ENCODE data around the gene EP400.
"Not testable (repeated sequence)": the region's sequence is repeated elsewhere in the genome, so short reads cannot be mapped to it uniquely, and the experiment has no call there.

Gene EP400

DNA sequence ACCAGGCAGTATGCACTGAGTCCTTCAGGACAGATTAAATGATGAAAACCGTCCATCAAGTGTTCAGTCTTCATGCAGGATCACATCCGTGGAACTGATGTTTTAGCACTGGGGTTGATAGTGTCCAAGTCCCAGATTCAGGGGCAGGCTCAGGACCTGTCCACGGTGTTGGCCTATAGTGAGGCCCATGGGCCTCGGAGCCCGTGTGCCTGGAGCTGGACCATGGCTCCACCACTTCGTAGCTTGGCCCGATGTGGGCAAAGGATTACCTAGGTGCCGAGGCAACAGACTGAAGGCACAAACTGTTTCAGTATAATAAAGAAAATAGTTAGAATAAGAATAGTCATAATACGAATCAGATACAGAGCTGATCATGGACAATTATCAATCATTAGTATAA, 152.6 kb downstream of the EP400 start:
- H3K27ac ChIP-seq (ENCODE audit: low read length), result no peak overlapping the region
- no peaks in the 10 kb centered on the region for H3K27me3 ChIP-seq (ENCODE audit: control insufficient read depth in 1 of 2, insufficient read depth in 2 of 2, low read length in 2 of 2)
- H3K9me3 ChIP-seq (ENCODE audit: control insufficient read depth in 2 of 2, low read length in 2 of 2), result no peaks in the 10 kb centered on the region
- H3K36me3 ChIP-seq (ENCODE audit: control insufficient read depth in 2 of 2, insufficient read depth in 2 of 2, low read length in 2 of 2), result peaks cover 3 to 10% of the 10 kb centered on the region in 2 donors
- H3K9ac ChIP-seq (ENCODE audit: low read length in 2 of 2), result no peak overlapping the region
- H3K4me3 ChIP-seq (ENCODE audit: low read length in 2 of 2), result no peak overlapping the region
- no peaks in the 10 kb centered on the region for H3K4me1 ChIP-seq (ENCODE audit: control insufficient read depth, insufficient read depth, low read length)

DNA sequence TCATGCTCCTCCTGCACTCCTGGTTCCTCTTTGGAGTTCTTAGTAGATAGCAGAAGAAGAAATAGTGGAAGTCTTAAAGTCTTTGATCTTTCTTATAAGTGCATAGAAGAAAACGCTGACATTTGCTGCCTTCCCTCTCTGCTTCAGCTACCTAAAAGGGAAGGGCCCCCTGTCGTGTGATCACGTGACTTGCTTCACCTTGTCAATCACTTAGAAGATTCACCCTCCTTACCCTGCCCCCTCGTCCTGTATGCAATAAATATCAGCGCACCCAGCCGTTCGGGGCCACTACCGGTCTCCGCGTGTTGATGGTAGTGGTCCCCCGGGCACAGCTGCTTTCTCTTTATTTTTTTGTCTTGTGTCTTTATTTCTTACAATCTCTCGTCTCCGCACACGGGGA, 153.3 kb downstream of the EP400 start:
- not testable (repeated sequence) for H3K27ac ChIP-seq (ENCODE audit: low read length); H3K9me3 ChIP-seq (ENCODE audit: control insufficient read depth in 2 of 2, low read length in 2 of 2); H3K9ac ChIP-seq (ENCODE audit: low read length in 2 of 2); H3K4me1 ChIP-seq (ENCODE audit: control insufficient read depth, insufficient read depth, low read length); H3K27me3 ChIP-seq (ENCODE audit: control insufficient read depth in 1 of 2, insufficient read depth in 2 of 2, low read length in 2 of 2); H3K36me3 ChIP-seq (ENCODE audit: control insufficient read depth in 2 of 2, insufficient read depth in 2 of 2, low read length in 2 of 2); H3K4me3 ChIP-seq (ENCODE audit: low read length in 2 of 2)

GRCh38 chr12:132103542-132104308, 154.0 kb downstream of the EP400 start:
- Histone ChIP-seq H3K9me3 (ENCODE audit: control insufficient read depth in 2 of 2, low read length in 2 of 2) (no peaks in the 10 kb centered on the region), H3K27ac (ENCODE audit: low read length) (no peak overlapping the region), H3K4me1 (ENCODE audit: control insufficient read depth, insufficient read depth, low read length) (no peaks in the 10 kb centered on the region), H3K27me3 (ENCODE audit: control insufficient read depth in 1 of 2, insufficient read depth in 2 of 2, low read length in 2 of 2) (no peaks in the 10 kb centered on the region), H3K4me3 (ENCODE audit: low read length in 2 of 2) (no peak overlapping the region), H3K36me3 (ENCODE audit: control insufficient read depth in 2 of 2, insufficient read depth in 2 of 2, low read length in 2 of 2) (peaks cover 3 to 11% of the 10 kb centered on the region in 2 donors), H3K9ac (ENCODE audit: low read length in 2 of 2) (no peak overlapping the region)

DNA sequence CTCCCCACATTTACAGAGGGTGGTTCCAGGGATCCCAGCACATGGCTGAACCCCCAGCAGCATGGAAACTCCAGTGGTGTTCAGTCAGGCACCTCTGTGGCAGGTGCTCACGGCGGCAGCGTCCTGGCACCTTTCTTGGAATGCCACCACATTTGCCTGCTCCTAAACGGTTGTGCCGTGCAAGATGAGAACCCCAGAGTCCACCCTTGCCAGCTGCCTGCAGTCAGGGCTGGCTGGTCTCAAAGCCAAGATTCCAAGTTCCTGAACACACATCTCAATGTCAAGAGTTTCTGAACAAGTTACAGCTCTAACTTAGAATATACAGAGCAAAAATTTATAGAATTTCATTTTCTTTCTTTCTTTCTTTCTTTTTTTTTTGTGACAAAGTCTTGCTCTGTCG, 155.7 kb downstream of the EP400 start:
- no peak overlapping the region for H3K4me3 ChIP-seq (ENCODE audit: low read length in 2 of 2)
- H3K4me1 ChIP-seq (ENCODE audit: control insufficient read depth, insufficient read depth, low read length), result no peaks in the 10 kb centered on the region
- no peaks in the 10 kb centered on the region for H3K27me3 ChIP-seq (ENCODE audit: control insufficient read depth in 1 of 2, insufficient read depth in 2 of 2, low read length in 2 of 2)
- H3K27ac ChIP-seq (ENCODE audit: low read length), result no peak overlapping the region
- peaks cover 4 to 10% of the 10 kb centered on the region in 2 donors for H3K36me3 ChIP-seq (ENCODE audit: control insufficient read depth in 2 of 2, insufficient read depth in 2 of 2, low read length in 2 of 2)
- H3K9me3 ChIP-seq (ENCODE audit: control insufficient read depth in 2 of 2, low read length in 2 of 2), result no peaks in the 10 kb centered on the region
- H3K9ac ChIP-seq (ENCODE audit: low read length in 2 of 2), result no peak overlapping the region

DNA sequence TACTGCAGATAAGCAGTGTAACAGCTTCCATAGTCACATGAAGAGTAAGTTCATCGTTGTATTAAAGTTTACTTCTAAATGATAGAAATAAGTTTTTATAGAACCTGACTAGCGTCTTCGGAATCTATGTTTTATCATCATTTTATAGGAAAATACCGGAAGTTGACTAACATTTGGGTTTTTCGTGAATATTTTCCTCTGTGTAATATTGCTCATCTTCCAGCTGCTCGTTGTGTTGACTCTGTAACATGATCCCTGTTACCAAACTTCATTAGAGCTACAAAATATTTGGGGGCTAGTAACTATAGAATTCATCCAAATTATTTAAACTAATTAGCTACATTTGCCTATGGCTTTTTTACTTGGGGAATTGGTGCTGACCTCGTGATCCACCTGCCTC, 157.2 kb downstream of the EP400 start:
- Histone ChIP-seq H3K4me3 (ENCODE audit: low read length in 2 of 2) (no peak overlapping the region), H3K9ac (ENCODE audit: low read length in 2 of 2) (no peak overlapping the region), H3K27ac (ENCODE audit: low read length) (no peak overlapping the region), H3K36me3 (ENCODE audit: control insufficient read depth in 2 of 2, insufficient read depth in 2 of 2, low read length in 2 of 2) (peaks cover 8 to 12% of the 10 kb centered on the region in 2 donors), H3K9me3 (ENCODE audit: control insufficient read depth in 2 of 2, low read length in 2 of 2) (no peaks in the 10 kb centered on the region), H3K4me1 (ENCODE audit: control insufficient read depth, insufficient read depth, low read length) (peaks cover 4% of the 10 kb centered on the region), H3K27me3 (ENCODE audit: control insufficient read depth in 1 of 2, insufficient read depth in 2 of 2, low read length in 2 of 2) (no peaks in the 10 kb centered on the region)

- peaks cover 5% of the 10 kb centered on the region for H3K4me1 ChIP-seq (ENCODE audit: control insufficient read depth, insufficient read depth, low read length)
These were observed 158.6 kb downstream of the EP400 start for GRCh38 chr12:132108211-132108832.

GRCh38 chr12:132109741-132110140, 160.0 kb downstream of the EP400 start:
- Histone ChIP-seq H3K9ac (ENCODE audit: low read length in 2 of 2) (no peak overlapping the region), H3K27me3 (ENCODE audit: control insufficient read depth in 1 of 2, insufficient read depth in 2 of 2, low read length in 2 of 2) (no peaks in the 10 kb centered on the region), H3K4me1 (ENCODE audit: control insufficient read depth, insufficient read depth, low read length) (peaks cover 5% of the 10 kb centered on the region), H3K4me3 (ENCODE audit: low read length in 2 of 2) (no peak overlapping the region), H3K9me3 (ENCODE audit: control insufficient read depth in 2 of 2, low read length in 2 of 2) (no peaks in the 10 kb centered on the region), H3K27ac (ENCODE audit: low read length) (no peak overlapping the region), H3K36me3 (ENCODE audit: control insufficient read depth in 2 of 2, insufficient read depth in 2 of 2, low read length in 2 of 2) (peaks cover 18 to 22% of the 10 kb centered on the region in 2 donors)

More at GRCh38 chr12:132108211-132108832, 158.6 kb downstream of the EP400 start:
- no peak overlapping the region for H3K27ac ChIP-seq (ENCODE audit: low read length)
- H3K27me3 ChIP-seq (ENCODE audit: control insufficient read depth in 1 of 2, insufficient read depth in 2 of 2, low read length in 2 of 2), result no peaks in the 10 kb centered on the region
- no peaks in the 10 kb centered on the region for H3K9me3 ChIP-seq (ENCODE audit: control insufficient read depth in 2 of 2, low read length in 2 of 2)
- H3K4me3 ChIP-seq (ENCODE audit: low read length in 2 of 2), result no peak overlapping the region
- peaks cover 10 to 11% of the 10 kb centered on the region in 2 donors for H3K36me3 ChIP-seq (ENCODE audit: control insufficient read depth in 2 of 2, insufficient read depth in 2 of 2, low read length in 2 of 2)
- H3K9ac ChIP-seq (ENCODE audit: low read length in 2 of 2), result no peak overlapping the region

DNA sequence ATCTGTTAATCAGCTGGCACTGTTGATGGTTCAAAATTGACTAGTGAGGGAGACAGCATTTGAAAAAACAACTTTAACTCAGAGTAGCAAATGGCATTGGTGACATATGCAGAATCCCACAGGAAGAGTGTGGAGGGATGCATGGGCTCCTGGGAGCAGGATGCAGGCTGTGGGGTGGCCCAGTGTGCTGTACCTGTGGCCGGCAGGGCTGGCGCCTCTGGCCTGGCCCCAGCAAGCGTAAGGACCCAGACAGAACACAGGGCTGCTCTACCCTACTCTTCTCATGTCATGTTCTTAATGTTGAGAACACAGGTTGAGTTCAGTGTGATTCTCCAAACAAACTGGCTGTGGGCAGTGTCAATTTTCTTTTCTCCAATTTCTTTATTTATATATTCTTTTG, 160.9 kb downstream of the EP400 start:
- no peaks in the 10 kb centered on the region for H3K27me3 ChIP-seq (ENCODE audit: control insufficient read depth in 1 of 2, insufficient read depth in 2 of 2, low read length in 2 of 2)
- H3K36me3 ChIP-seq (ENCODE audit: control insufficient read depth in 2 of 2, insufficient read depth in 2 of 2, low read length in 2 of 2), result peaks cover 20 to 26% of the 10 kb centered on the region in 2 donors
- H3K9me3 ChIP-seq (ENCODE audit: control insufficient read depth in 2 of 2, low read length in 2 of 2), result no peaks in the 10 kb centered on the region
- H3K4me1 ChIP-seq (ENCODE audit: control insufficient read depth, insufficient read depth, low read length), result peaks cover 5% of the 10 kb centered on the region
- H3K9ac ChIP-seq (ENCODE audit: low read length in 2 of 2), result no peak overlapping the region
- H3K27ac ChIP-seq (ENCODE audit: low read length), result no peak overlapping the region
- H3K4me3 ChIP-seq (ENCODE audit: low read length in 2 of 2), result no peak overlapping the region

DNA sequence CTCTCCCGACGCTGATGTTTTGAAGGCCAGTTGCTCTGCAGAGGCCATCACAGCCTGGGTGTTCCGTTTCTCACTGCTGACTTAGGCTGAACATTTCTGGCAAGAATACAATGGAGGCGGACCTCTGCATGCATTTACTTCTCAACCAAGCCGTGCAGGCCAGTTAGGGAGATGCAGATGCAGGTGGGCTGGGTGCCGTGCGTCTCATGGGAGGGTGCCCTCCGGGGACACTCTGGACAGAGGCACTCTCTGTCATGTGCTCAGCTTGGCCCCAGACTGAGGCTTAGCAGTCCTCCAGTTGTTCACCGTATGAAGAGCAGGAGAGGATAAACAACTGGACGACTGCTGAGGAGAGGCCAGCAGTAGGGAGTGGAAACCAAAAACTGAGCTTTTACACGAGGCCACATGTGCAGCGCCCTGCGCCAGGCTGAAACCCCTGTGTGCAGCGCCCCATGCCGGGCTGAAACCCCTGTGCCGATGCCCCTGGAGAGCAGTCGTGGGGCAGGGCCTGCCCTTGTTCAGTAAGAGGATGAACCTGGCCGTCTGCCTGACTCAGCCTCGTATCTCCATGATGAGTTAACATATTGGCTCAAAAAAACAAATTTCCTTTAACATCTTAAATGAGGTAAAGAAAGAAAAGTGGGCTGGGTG, 162.0 kb downstream of the EP400 start:
- H3K27ac ChIP-seq (ENCODE audit: low read length), result no peak overlapping the region
- H3K36me3 ChIP-seq (ENCODE audit: control insufficient read depth in 2 of 2, insufficient read depth in 2 of 2, low read length in 2 of 2), result peaks cover 24 to 34% of the 10 kb centered on the region in 2 donors
- no peak overlapping the region for H3K9ac ChIP-seq (ENCODE audit: low read length in 2 of 2)
- no peaks in the 10 kb centered on the region for H3K9me3 ChIP-seq (ENCODE audit: control insufficient read depth in 2 of 2, low read length in 2 of 2)
- no peak overlapping the region for H3K4me3 ChIP-seq (ENCODE audit: low read length in 2 of 2)
- H3K4me1 ChIP-seq (ENCODE audit: control insufficient read depth, insufficient read depth, low read length), result peaks cover 5% of the 10 kb centered on the region
- H3K27me3 ChIP-seq (ENCODE audit: control insufficient read depth in 1 of 2, insufficient read depth in 2 of 2, low read length in 2 of 2), result no peaks in the 10 kb centered on the region

DNA sequence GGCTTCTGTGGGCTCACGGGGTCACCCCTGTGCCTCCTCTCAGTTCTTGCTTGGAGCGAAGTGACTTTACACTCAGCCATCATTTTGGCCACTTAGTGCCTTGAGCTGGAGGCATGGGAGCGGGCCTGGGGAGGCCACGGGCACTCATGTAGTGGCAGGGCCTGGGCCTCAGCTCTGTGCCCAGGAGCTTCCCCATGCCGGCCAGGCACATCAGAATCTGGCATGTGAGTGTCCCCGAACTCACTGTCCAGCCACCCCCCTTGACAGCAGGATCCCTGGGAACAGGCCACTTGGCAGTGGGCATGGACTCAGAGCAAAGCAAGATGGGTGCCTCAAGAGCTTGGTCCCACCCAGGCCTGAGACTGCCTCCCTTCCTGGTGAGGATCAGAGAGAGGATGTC, 164.9 kb downstream of the EP400 start:
- Histone ChIP-seq H3K4me3 (ENCODE audit: low read length in 2 of 2) (no peak overlapping the region), H3K9ac (ENCODE audit: low read length in 2 of 2) (no peak overlapping the region), H3K27ac (ENCODE audit: low read length) (no peak overlapping the region), H3K36me3 (ENCODE audit: control insufficient read depth in 2 of 2, insufficient read depth in 2 of 2, low read length in 2 of 2) (peaks cover 26 to 33% of the 10 kb centered on the region in 2 donors), H3K9me3 (ENCODE audit: control insufficient read depth in 2 of 2, low read length in 2 of 2) (no peaks in the 10 kb centered on the region), H3K27me3 (ENCODE audit: control insufficient read depth in 1 of 2, insufficient read depth in 2 of 2, low read length in 2 of 2) (no peaks in the 10 kb centered on the region), H3K4me1 (ENCODE audit: control insufficient read depth, insufficient read depth, low read length) (peaks cover 5% of the 10 kb centered on the region)

DNA sequence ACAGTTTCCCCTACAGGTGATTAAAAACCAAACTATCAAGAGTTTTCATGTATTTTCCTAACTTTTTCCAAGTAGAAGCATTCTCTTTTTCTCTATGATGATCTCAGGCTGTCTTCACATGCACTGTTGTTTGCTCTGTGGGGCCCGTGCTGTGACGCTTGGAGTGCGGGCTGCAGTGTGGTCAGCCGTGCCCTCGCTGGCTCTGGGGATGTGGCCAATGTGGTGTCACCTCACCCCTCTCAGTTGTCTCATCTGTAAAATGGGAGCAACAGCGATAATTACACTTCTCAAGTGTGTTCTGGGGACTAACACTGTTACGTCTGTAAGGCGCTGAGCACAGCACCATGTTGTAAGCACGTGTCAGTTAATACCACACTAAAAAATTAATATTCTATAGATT, 165.8 kb downstream of the EP400 start:
- Histone ChIP-seq H3K4me3 (ENCODE audit: low read length in 2 of 2) (no peak overlapping the region), H3K9me3 (ENCODE audit: control insufficient read depth in 2 of 2, low read length in 2 of 2) (no peaks in the 10 kb centered on the region), H3K27ac (ENCODE audit: low read length) (no peak overlapping the region), H3K9ac (ENCODE audit: low read length in 2 of 2) (no peak overlapping the region), H3K4me1 (ENCODE audit: control insufficient read depth, insufficient read depth, low read length) (peaks cover 5% of the 10 kb centered on the region), H3K36me3 (ENCODE audit: control insufficient read depth in 2 of 2, insufficient read depth in 2 of 2, low read length in 2 of 2) (peaks cover 27 to 29% of the 10 kb centered on the region in 2 donors), H3K27me3 (ENCODE audit: control insufficient read depth in 1 of 2, insufficient read depth in 2 of 2, low read length in 2 of 2) (no peaks in the 10 kb centered on the region)

Measured in stomach smooth muscle (tissue), 2 donors.